Cardiac muscle cell (in vitro differentiated cells and primary cell): ENCODE data around the gene C1orf210. TPM values are rescaled to one million over a fixed set of nuclear protein-coding genes. Genes with fewer than 3 reads are reported as not detected.

Source experiments
- DNase-seq, 2 donors: peaks; one replicate each; pipeline versions ENCODE4 v3.0.0 to v3.0.0-alpha.2; 2010 to 2017; ENCODE audit warnings: low read depth in 1 of 2, low spot score in 1 of 2
- H3K27ac ChIP-seq: fragments of 200-600 bp; sonication (generic); 2 replicates; pipeline ENCODE4 v1.5.1; 2016
- H3K27me3 ChIP-seq: fragments of 200-600 bp; sonication (generic); 2 replicates; pipeline ENCODE4 v1.6.0; 2016; ENCODE audit warnings: control low read depth
- H3K36me3 ChIP-seq: fragments of 200-600 bp; sonication (generic); 2 replicates; pipeline ENCODE4 v1.5.1; 2016; ENCODE audit warnings: control low read depth
- H3K4me1 ChIP-seq: fragments of 200-600 bp; sonication (generic); 2 replicates; pipeline ENCODE4 v1.8.1; 2017; ENCODE audit warnings: low read depth, mild to moderate bottlenecking, mixed run types
- H3K4me3 ChIP-seq: fragments of 200-600 bp; sonication (generic); 2 replicates; pipeline ENCODE4 v1.5.1; 2016; ENCODE audit warnings: mild to moderate bottlenecking
- H3K9me3 ChIP-seq: fragments of 200-600 bp; sonication (generic); 2 replicates; pipeline ENCODE4 v1.5.1; 2017; ENCODE audit warnings: low read depth, mild to moderate bottlenecking, control low read depth
- polyA plus RNA-seq: library from polyadenylated mRNA; unstranded; fragments of >200 nt; fragmentation: Nextera tagmentation; extraction: Ambion mirVana; gene quantifications from 2 replicates; pipeline ENCODE4 v1.2.1, GENCODE V29; 2016
- total RNA-seq: library from RNA; depleted of rRNA; stranded (reverse); fragments of >200 nt; gene quantifications from 2 replicates; pipeline ENCODE4 v1.2.3, GENCODE V29; 2016
- TF ChIP-seq, protein P1 (sequence below): IDR thresholded peaks from 2 replicates; pipeline ENCODE4 v1.5.1; 2012; ENCODE audit warnings: low read depth, mild to moderate bottlenecking, low read length

Gene C1orf210
- total and polyA plus RNA-seq, 2 experiments from 2014 or later = 0.12 TPM; not detected in 1

DNA sequence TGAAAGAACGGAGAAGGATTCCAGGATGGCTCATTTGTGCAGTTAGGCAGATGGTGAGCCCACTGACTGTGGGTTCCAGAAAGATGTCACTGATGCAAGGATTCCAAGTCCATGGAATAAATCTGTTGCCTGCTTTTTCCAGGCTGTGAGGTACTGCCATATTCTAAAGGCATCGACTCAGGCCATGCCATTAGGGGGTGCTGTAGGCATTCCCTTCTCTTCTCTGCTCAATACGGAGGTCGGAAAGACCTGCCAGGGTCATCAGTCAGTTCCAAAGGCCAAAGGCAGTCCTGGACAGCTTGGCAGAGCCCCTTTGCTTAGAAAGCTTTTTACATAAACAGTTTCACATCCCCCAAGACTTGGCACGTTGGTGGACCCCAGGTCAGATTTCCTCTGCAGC lies 47.3 kb downstream of the C1orf210 start:
- Histone ChIP-seq H3K4me1 (no peaks in the 10 kb centered on the region), H3K4me3 (no peak overlapping the region), H3K27me3 (no peaks in the 10 kb centered on the region), H3K9me3 (no peaks in the 10 kb centered on the region), H3K36me3 (no peaks in the 10 kb centered on the region), H3K27ac (no peak overlapping the region)
- TF ChIP-seq, protein P1, sequence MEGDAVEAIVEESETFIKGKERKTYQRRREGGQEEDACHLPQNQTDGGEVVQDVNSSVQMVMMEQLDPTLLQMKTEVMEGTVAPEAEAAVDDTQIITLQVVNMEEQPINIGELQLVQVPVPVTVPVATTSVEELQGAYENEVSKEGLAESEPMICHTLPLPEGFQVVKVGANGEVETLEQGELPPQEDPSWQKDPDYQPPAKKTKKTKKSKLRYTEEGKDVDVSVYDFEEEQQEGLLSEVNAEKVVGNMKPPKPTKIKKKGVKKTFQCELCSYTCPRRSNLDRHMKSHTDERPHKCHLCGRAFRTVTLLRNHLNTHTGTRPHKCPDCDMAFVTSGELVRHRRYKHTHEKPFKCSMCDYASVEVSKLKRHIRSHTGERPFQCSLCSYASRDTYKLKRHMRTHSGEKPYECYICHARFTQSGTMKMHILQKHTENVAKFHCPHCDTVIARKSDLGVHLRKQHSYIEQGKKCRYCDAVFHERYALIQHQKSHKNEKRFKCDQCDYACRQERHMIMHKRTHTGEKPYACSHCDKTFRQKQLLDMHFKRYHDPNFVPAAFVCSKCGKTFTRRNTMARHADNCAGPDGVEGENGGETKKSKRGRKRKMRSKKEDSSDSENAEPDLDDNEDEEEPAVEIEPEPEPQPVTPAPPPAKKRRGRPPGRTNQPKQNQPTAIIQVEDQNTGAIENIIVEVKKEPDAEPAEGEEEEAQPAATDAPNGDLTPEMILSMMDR = peak; percentile 93
- DNase-seq = peak; percentile 81 to 87

DNA sequence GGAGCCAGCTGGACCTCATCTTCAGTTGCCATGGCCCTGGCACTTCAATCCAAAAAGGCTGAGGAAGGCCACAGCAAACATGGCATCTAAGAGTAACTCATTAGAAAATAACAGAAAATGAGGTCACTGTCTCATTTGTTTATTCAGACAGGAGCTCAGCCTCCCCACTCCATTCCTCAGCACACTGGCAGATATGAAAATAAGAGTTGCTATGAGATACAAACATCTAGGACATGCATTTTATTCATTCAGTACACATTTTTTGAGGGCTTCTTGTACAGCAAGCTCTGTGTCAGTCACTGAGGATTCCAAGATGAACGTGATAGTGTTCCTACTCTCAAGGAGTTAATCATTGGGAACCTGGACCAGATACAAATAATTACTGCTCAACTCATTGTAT lies 48.3 kb downstream of the C1orf210 start:
- Histone ChIP-seq H3K4me3 (no peak overlapping the region), H3K27ac (no peak overlapping the region), H3K36me3 (no peaks in the 10 kb centered on the region), H3K27me3 (no peaks in the 10 kb centered on the region), H3K4me1 (peaks cover 3% of the 10 kb centered on the region), H3K9me3 (no peaks in the 10 kb centered on the region)
- DNase-seq = no peak
- TF ChIP-seq, protein P1 = no peak

DNA sequence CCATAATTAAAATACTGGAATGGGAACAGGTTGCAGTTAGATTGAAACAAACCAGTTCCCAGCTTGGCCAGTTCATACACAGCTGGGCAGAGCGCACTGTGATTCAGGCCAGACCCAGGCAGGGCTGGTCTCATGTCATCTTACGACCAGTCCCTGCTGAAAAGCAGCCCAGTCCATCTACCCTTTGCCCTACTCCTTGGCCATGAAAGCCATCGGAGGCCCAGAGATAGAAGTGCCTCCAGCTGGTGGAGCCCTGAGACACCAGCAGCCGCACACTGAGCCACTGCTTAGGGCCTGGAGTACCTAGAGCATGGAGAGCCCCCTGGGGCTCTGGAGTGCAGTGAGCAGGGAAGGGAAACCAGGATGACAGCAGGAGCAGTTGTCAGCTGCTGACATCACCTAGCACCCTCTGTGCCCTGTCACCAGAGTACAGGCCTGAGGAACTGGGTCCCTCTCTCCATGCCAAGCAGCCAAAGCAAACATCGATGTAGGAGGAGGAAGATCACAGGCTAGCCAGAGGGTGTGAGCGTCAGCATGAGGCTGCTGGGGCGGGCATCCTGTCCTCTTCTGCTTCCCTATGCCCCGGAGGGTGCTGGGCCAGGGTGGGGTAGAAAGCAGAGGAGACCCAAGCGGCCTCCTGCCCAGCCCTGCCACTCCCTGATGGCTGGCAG lies 49.8 kb downstream of the C1orf210 start:
- no peak for DNase-seq
- Histone ChIP-seq H3K4me1 (peaks cover 3% of the 10 kb centered on the region), H3K4me3 (no peak overlapping the region), H3K27ac (no peak overlapping the region), H3K9me3 (no peaks in the 10 kb centered on the region), H3K36me3 (no peaks in the 10 kb centered on the region), H3K27me3 (no peaks in the 10 kb centered on the region)
- TF ChIP-seq, protein P1 = no peak

DNA sequence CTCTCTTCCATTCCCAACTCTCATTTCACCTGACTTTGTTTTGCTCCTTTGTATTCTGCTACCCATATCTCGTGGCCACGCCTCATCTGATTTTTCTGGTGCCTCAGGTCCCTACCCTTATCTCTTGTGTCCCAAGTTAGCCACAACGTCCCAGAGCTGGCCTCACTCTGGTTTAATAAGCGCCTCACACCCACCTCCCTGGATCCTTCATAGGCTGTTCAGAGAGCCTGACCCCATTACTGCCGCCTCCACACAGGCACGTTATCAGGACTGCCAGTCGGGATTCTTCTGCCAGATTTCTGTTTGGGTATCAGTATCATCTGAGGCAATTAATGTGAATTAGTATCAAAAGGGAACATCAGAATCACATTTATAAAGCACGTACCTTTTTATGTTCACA lies 50.3 kb downstream of the C1orf210 start:
- TF ChIP-seq, protein P1 = no peak
- H3K27ac ChIP-seq = no peak overlapping the region
- H3K4me1 ChIP-seq = peaks cover 3% of the 10 kb centered on the region
- no peak for DNase-seq
- no peaks in the 10 kb centered on the region for H3K36me3 ChIP-seq
- H3K9me3 ChIP-seq = no peaks in the 10 kb centered on the region
- H3K4me3 ChIP-seq = no peak overlapping the region
- H3K27me3 ChIP-seq = no peaks in the 10 kb centered on the region

DNA sequence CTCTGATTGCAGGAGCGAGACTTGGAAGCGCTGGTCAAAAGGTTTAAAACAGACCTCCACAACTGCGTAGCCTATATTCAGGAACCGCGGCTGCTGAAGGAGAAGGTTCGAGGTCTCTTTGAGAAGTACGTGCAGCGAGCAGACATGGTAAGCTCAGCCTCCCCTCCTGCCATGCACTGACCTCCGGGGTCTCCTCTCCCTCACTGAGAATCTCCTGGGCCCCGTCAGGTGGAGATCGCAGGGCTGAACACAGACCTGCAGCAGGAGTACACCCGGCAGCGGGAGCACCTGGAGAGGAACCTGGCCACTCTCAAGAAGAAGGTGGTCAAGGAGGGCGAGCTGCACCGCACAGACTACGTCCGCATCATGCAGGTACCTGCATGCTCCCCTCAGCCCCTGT lies 51.1 kb downstream of the C1orf210 start:
- H3K27me3 ChIP-seq = no peaks in the 10 kb centered on the region
- DNase-seq = no peak
- TF ChIP-seq, protein P1 = no peak
- no peak overlapping the region for H3K4me3 ChIP-seq
- no peaks in the 10 kb centered on the region for H3K36me3 ChIP-seq
- H3K27ac ChIP-seq = no peak overlapping the region
- H3K9me3 ChIP-seq = no peaks in the 10 kb centered on the region
- H3K4me1 ChIP-seq = peaks cover 3% of the 10 kb centered on the region
